ENCODE results near the gene FBXO2. TPM values are rescaled to one million over a fixed set of nuclear protein-coding genes. Genes with fewer than 3 reads are reported as not detected.

The FBXO2 gene
- total RNA-seq, 4 donors from 2014 or later: 0.59 to 7.2 (median 4.2) TPM

DNA sequence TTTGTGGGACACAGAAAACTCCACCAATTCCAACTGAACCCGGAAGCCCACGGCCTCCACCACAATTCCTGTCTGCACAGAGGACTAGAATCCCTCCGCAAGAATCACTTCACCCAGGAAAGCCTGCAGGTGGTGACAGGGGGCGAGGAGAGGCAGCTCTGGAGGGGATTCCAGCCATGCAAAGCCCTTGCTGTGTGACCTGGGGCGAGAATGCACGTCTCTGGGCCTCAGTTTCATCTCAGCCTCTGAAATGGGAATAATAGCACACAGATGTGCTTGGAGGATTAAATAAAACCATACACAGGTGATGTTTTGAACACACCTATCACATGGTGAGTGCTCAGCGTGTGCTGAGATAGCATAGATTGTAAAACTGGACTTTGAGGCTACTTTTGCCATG lies 14.1 kb downstream of the FBXO2 start:
- H3K9me3 ChIP-seq: no peaks in the 10 kb centered on the region
- H3K4me3 ChIP-seq: no peak overlapping the region
- intact Hi-C loops (cut with DNase I; ENCODE audit: low total_unique reads): loop anchor here (10.0 kb wide), 1 partner anchor 405 kb away; no protein-coding TSS in a partner anchor
- H3K27me3 ChIP-seq: no peaks in the 10 kb centered on the region
- TF ChIP-seq CTCF (IDR thresholded peaks at IDR 0.05) (no peak), POLR2A (IDR thresholded peaks at IDR 0.05) (no peak)
- no peak overlapping the region for H3K27ac ChIP-seq
- DNase-seq: no peak
- no peaks in the 10 kb centered on the region for H3K4me1 ChIP-seq
- H3K36me3 ChIP-seq: no peaks in the 10 kb centered on the region

DNA sequence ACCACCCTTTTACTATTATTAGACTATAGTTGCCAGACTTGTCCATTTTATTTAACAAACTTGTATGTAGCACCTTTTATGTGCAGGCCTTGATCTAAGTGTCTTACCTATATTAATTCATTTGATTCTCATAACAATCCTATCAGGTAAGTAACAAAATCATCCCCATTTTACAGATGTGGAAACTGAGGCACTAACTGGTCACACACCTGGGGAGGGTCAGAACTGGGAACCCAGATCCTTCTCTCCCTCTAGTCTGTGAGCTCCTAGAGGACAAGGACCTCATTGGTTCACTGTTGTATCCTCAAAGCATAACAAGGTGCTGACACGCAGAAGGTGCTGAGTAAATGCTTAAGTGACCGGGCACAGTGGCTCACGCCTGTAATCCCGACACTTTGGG lies 14.9 kb downstream of the FBXO2 start:
- no peak for DNase-seq
- Histone ChIP-seq H3K36me3 (no peaks in the 10 kb centered on the region), H3K4me1 (no peaks in the 10 kb centered on the region), H3K9me3 (no peaks in the 10 kb centered on the region), H3K27ac (no peak overlapping the region), H3K27me3 (no peaks in the 10 kb centered on the region), H3K4me3 (no peak overlapping the region)
- no peak for TF ChIP-seq CTCF (IDR thresholded peaks at IDR 0.05)
- TF ChIP-seq POLR2A (IDR thresholded peaks at IDR 0.05): no peak
- intact Hi-C loops (cut with DNase I; ENCODE audit: low total_unique reads): no loop called here

- intact Hi-C loops (cut with DNase I; ENCODE audit: low total_unique reads): no loop called here
- Histone ChIP-seq H3K27me3 (no peaks in the 10 kb centered on the region), H3K4me1 (no peaks in the 10 kb centered on the region), H3K27ac (no peak overlapping the region), H3K4me3 (no peak overlapping the region), H3K36me3 (no peaks in the 10 kb centered on the region), H3K9me3 (no peaks in the 10 kb centered on the region)
- no peak for DNase-seq
- TF ChIP-seq CTCF (IDR thresholded peaks at IDR 0.05): no peak
- TF ChIP-seq POLR2A (IDR thresholded peaks at IDR 0.05): no peak
Observed at GRCh38 chr1:11638121-11638520, 16.1 kb downstream of the FBXO2 start.

DNA sequence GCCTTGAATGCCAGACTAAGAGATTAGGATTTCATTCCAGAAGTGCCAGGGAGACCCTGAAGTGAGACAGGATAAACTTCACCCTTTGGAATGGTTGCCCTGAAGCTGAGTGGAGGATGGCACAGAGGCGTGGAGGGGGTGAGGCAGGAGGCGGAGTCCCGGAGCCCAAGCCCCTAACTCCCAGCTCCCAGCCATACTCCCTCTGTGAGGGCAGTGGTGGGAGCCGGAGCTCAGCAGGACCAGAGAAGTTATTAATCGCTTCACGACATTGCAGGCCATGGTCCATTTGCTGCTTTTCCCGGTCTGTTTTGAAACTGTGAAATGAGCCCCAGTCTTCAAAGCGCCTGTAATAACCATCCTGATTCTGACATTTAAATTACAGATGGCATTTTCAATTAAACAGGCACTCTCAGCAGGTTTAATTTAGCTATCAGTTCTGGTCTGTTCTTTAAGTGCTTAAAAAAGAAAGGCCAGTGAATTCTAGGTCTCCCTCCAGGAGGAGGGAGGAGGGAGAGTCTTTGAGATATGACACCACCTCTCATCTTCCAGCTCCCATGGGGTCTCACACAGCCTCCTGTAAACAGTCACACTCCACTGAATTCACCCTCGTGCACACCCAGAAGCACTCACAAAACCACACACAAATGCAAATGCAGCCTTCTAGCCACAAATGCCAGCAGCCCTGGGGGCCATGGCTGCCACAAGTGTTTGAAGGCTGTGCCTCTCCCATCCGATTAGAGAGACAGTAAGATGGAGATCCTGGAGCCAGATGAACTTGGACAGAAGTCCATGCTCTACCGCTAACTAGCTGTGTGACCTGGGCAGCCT lies 19.6 kb downstream of the FBXO2 start:
- H3K4me3 ChIP-seq: no peak overlapping the region
- no peaks in the 10 kb centered on the region for H3K36me3 ChIP-seq
- H3K4me1 ChIP-seq: no peaks in the 10 kb centered on the region
- H3K27me3 ChIP-seq: no peaks in the 10 kb centered on the region
- no peak overlapping the region for H3K27ac ChIP-seq
- no peaks in the 10 kb centered on the region for H3K9me3 ChIP-seq
- TF ChIP-seq POLR2A (IDR thresholded peaks at IDR 0.05) (no peak), CTCF (IDR thresholded peaks at IDR 0.05) (no peak)
- intact Hi-C loops (cut with DNase I; ENCODE audit: low total_unique reads): no loop called here
- DNase-seq: no peak

DNA sequence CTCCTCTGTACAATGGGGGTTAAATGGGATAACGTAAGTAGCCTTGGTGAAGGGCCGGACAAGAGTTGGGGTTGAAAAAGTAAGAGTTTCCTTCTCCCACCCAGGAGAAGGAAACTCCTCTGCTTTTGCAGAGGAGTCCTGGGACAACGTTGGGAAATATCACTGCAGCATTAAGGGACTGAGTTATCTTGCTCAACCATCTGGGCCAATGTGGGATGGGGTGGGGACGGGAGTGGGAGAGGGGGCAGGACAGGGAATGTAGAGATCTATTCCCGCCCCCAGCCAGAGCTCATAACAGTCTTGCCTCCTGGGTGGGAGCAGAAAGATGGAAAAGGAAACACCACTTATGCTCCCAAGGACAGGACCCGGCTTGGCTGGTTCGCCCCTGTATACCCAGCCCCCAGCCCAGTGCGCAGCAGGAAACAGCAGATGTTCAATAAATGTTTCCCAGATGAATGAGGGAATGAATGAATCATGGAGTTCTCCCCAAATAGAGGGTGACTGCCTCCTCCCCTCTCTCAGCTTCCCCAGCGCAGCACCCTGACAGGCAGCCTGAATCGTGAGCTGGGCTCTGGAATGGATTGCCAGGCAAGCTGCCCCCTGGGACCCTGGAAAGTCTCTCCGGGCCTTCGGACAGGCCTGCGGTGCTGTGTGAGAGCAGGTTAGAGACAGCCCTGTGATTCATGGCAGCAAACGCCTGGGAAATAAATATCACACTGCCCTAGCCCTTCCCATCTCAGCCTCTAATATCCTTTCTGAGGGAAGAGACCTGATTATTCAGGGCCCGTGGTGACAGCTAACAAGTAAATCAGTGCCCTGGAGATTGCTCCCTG lies 24.8 kb downstream of the FBXO2 start:
- no peak for TF ChIP-seq CTCF (IDR thresholded peaks at IDR 0.05)
- no peak for TF ChIP-seq POLR2A (IDR thresholded peaks at IDR 0.05)
- H3K4me1 ChIP-seq: no peaks in the 10 kb centered on the region
- no peaks in the 10 kb centered on the region for H3K36me3 ChIP-seq
- no peak for DNase-seq
- no peaks in the 10 kb centered on the region for H3K27me3 ChIP-seq
- no peaks in the 10 kb centered on the region for H3K9me3 ChIP-seq
- intact Hi-C loops (cut with DNase I; ENCODE audit: low total_unique reads): no loop called here
- H3K27ac ChIP-seq: no peak overlapping the region
- no peak overlapping the region for H3K4me3 ChIP-seq
